T-helper 2 cell treated with Interferon-gamma antibody and Interleukin-4, amounts not matched to agents 5 μg/mL and 100 μg/mL, for 36 hours (primary cell): ENCODE results near the gene NLGN4X.

Experiments used
- DNase-seq: peaks from one replicate; pipeline ENCODE4 v3.0.0; 2021; ENCODE audit warnings: low spot score
- H3K27ac Mint-ChIP-seq: one replicate; pipeline ENCODE4 v1.8.0; 2021; ENCODE audit warnings: mild to moderate bottlenecking, mixed read lengths
- H3K27me3 Mint-ChIP-seq: one replicate; pipeline ENCODE4 v1.8.0; 2021; ENCODE audit warnings: low read depth, mixed read lengths
- H3K36me3 Mint-ChIP-seq: one replicate; pipeline ENCODE4 v1.8.0; 2021; ENCODE audit warnings: low read depth, mixed read lengths
- H3K4me1 Mint-ChIP-seq: one replicate; pipeline ENCODE4 v1.8.0; 2021; ENCODE audit warnings: low read depth, mixed read lengths
- H3K4me3 Mint-ChIP-seq: one replicate; pipeline ENCODE4 v1.8.0; 2022; ENCODE audit warnings: mild to moderate bottlenecking, moderate library complexity, mixed read lengths
- H3K9me3 Mint-ChIP-seq: one replicate; pipeline ENCODE4 v1.8.0; 2021; ENCODE audit warnings: mixed read lengths

Gene NLGN4X

DNA sequence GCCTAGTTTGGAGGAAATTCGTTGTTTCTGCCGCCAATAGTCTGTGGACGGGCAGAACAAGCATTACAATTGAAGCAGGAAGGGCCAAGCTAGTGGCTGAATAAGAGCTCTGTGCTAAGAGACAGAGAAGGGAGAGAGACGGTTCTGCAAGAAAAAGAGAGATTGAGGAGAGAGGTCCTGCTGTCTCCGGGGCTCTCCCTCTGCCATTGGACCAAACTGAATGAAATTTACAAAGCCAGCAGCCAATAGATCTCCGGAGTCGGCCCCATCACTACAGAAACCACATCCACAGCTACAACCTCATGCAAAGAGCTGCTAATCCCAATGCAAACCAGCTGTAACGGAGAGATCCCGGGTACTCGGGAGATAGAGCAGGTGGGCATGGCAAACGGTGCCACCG lies at the start of gene NLGN4X:
Gene NLGN4X (minus strand): TSS at position 148 of the 400 bp plus-strand sequence. CDS start 77,401 bp downstream, outside the sequence.
- Mint-ChIP-seq H3K9me3 (no peaks in the 10 kb centered on the region), H3K4me3 (no peak within 1 kb of the TSS), H3K4me1 (no peaks in the 10 kb centered on the region), H3K36me3 (no peaks in the 10 kb centered on the region), H3K27ac (no peak within 1 kb of the TSS), H3K27me3 (peaks cover 30% of the 10 kb centered on the region)
- DNase-seq = no peak

DNA sequence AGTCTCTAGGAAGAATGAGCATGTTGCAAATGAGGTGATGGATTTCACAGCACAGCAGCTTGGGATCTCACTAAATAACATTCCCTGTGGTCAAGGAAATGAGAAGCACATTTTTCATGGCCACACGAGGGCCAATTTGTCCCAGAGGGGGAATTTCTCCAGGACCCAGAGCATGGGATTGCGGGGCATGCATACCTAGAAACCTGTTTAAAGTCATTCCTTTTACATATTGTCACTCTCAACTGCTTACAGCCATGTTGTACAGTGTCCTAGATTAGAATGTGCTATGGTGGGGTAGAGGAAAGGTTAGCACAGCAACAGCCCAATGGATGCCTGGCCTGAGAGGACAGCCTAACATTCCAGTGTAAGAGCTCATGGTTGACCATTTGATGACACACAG lies 37.4 kb upstream of the NLGN4X start:
- no peaks in the 10 kb centered on the region for H3K9me3 Mint-ChIP-seq
- H3K4me3 Mint-ChIP-seq = no peak overlapping the region
- H3K27ac Mint-ChIP-seq = no peak overlapping the region
- no peaks in the 10 kb centered on the region for H3K36me3 Mint-ChIP-seq
- no peaks in the 10 kb centered on the region for H3K4me1 Mint-ChIP-seq
- H3K27me3 Mint-ChIP-seq = no peaks in the 10 kb centered on the region
- DNase-seq = no peak

DNA sequence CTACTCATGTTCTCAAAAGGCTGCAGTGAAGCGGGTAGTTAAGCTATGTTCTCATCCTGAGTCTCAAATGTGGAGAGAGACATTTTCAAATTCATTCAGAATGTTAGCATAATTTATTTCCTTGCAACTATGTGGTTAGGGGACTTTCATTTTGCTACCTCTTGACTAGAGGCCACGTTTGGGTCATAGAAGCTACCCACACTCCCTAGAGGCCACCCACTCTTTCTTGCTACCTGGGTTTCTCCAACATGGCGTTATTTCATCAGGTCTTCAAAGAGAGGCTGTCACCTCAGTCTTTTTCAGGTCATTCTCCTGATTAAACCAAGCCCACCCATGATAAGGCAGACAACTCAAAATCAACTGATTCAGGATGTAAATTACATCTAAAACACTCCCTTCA lies 34.3 kb upstream of the NLGN4X start:
- H3K36me3 Mint-ChIP-seq = no peaks in the 10 kb centered on the region
- no peak overlapping the region for H3K27ac Mint-ChIP-seq
- no peaks in the 10 kb centered on the region for H3K9me3 Mint-ChIP-seq
- DNase-seq = no peak
- H3K4me1 Mint-ChIP-seq = no peaks in the 10 kb centered on the region
- H3K4me3 Mint-ChIP-seq = no peak overlapping the region
- H3K27me3 Mint-ChIP-seq = no peaks in the 10 kb centered on the region

DNA sequence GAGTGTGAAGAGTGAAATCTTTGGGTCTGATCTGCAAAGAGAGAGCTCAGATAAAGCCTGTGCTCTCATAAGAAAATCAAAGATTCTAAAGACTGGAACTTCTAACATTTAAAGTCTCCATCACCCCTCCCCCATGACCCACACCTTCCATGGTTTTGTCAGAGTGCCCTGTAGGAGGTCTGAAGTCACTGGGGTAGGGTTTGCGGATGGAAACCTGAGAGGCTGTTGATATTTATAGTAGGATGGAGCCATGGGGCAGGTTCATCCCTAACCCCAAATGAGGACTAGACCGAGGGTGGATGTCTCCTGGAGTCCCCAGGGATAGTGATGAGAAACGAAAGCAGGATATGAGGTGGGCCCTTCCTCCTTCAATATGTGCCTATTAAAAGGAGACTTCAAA lies 28.4 kb upstream of the NLGN4X start:
- Mint-ChIP-seq H3K4me3 (no peak overlapping the region), H3K4me1 (no peaks in the 10 kb centered on the region), H3K36me3 (no peaks in the 10 kb centered on the region), H3K27ac (no peak overlapping the region), H3K27me3 (no peaks in the 10 kb centered on the region), H3K9me3 (no peaks in the 10 kb centered on the region)
- no peak for DNase-seq

DNA sequence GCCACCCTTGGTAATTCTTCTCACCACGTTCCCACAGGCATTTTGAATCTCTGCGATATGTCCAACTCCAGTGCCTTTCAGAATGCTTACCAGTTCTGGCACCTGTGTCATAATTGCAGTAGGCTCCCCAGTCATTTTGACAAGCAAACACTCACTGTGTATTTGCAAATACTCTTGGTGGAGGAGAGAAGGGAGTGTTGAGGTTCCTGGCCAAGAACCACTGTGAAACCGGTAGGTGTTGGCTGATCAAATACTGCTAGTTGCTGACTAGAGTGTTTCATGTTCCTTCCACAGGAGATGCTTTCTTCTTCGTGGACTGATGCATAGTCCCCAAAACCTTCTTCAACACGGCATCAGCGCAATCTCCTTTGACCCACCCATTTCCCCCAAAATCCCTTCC lies 16.0 kb upstream of the NLGN4X start:
- Mint-ChIP-seq H3K9me3 (no peaks in the 10 kb centered on the region), H3K27ac (no peak overlapping the region), H3K27me3 (no peaks in the 10 kb centered on the region), H3K36me3 (no peaks in the 10 kb centered on the region), H3K4me1 (no peaks in the 10 kb centered on the region), H3K4me3 (no peak overlapping the region)
- no peak for DNase-seq

DNA sequence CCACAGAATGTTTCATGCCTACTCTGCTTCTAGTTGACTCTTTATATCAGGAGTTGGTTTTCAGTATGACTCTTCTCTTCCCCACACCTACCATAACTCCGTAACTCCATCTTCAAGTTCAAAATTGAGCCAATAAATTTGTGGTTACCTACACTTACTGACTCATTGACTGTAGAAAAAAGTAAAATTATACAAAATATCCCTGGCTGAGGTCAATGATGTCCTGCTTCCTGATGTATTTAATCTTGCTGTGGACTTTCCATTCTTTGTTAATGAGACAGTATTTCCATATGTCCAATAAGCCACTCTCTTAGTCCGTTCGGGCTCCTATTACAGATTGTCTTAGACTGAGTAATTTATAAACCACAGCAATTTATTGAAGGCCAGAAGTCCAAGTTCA lies 9.9 kb upstream of the NLGN4X start:
- no peak for DNase-seq
- H3K4me1 Mint-ChIP-seq = no peaks in the 10 kb centered on the region
- no peak overlapping the region for H3K27ac Mint-ChIP-seq
- H3K27me3 Mint-ChIP-seq = no peaks in the 10 kb centered on the region
- H3K4me3 Mint-ChIP-seq = no peak overlapping the region
- H3K9me3 Mint-ChIP-seq = no peaks in the 10 kb centered on the region
- H3K36me3 Mint-ChIP-seq = no peaks in the 10 kb centered on the region

DNA sequence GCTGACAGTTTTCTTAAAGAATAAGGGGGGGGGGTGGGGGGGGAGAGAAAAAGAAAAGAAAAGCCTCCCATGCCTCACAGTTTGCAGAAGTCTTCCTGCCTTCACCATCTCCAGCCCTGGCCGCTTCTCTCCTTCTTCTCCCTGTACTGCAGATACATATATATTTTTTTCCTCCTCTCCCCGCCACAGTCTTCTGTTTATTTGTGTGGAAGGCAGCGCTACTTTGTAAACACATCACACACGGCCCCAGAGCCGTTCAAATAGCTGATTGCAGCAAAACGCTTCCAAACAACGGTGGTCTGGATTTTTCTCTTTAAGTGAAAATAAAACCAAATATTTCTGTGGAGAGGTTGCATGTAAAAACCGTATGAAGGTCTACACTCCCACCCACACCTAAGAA lies 732 bp downstream of the NLGN4X start:
- Mint-ChIP-seq H3K27ac (no peak overlapping the region), H3K27me3 (peaks cover 30% of the 10 kb centered on the region), H3K36me3 (no peaks in the 10 kb centered on the region), H3K9me3 (no peaks in the 10 kb centered on the region), H3K4me3 (no peak overlapping the region), H3K4me1 (no peaks in the 10 kb centered on the region)
- DNase-seq = no peak

DNA sequence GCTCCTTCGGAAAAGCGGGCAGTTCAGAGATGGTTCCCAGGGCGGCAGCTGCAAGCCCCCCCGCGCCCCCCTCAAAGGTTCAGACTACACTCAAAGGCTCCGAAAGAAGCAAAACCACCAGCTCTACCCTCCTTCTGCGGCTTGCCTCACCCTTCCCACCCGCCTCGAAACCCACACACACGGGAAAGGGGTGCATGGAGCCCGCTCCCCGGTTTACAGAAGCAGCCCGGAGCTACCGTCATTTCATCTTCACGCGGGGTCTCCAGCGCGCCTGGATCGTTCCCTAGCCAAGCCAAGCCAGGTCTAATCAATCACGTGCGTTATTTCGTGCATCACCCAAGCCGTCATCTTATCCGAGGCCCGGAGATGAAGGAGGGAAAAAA lies 1.2 kb downstream of the NLGN4X start:
- H3K27me3 Mint-ChIP-seq = peaks cover 30% of the 10 kb centered on the region
- no peak overlapping the region for H3K27ac Mint-ChIP-seq
- no peak for DNase-seq
- H3K4me3 Mint-ChIP-seq = no peak overlapping the region
- no peaks in the 10 kb centered on the region for H3K4me1 Mint-ChIP-seq
- H3K9me3 Mint-ChIP-seq = no peaks in the 10 kb centered on the region
- no peaks in the 10 kb centered on the region for H3K36me3 Mint-ChIP-seq

DNA sequence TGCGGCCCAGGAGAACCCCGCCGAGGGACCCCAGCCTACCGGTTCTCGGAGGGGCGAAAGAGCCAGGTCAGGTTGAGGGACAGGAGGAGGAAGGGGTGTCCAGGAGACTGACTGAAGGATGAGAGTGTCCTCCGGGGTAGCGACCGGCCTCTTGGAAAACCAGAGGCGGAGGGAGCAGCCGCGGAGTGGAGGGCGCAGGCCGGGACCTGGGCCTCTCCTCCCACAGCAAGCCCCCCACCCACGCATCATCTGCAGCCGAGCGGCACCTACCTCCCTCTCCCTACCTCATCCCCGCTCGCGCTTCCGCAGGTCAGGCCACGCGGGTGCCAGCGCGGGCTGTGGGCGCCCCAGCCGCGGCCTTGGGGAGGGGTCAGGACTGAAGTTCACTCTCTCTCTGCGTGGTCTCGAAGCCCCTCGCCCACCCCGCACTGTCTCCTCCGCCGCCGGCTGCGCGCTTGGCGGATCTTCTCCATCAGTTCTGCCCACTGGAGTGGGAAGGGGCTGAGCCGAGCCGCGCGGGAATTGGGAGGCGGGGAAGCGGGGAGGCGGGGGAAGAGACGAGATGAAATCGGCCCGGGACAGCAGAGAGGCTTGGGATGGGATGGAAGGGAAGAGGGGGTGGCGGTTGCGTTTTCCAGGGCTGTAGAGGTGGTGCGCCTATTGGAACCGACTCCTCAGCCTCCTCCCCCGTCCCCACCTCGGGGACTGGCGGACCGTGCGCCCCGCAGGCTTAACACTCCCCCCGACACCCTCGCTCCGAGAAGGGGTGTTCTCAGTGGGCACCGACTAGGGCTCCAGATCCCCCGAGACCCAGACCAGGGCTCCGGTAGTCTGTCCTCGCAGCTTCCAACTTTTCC lies 1.8 kb downstream of the NLGN4X start:
- no peak overlapping the region for H3K4me3 Mint-ChIP-seq
- H3K4me1 Mint-ChIP-seq = no peaks in the 10 kb centered on the region
- peaks cover 30% of the 10 kb centered on the region for H3K27me3 Mint-ChIP-seq
- H3K9me3 Mint-ChIP-seq = no peaks in the 10 kb centered on the region
- H3K36me3 Mint-ChIP-seq = no peaks in the 10 kb centered on the region
- no peak for DNase-seq
- H3K27ac Mint-ChIP-seq = no peak overlapping the region

DNA sequence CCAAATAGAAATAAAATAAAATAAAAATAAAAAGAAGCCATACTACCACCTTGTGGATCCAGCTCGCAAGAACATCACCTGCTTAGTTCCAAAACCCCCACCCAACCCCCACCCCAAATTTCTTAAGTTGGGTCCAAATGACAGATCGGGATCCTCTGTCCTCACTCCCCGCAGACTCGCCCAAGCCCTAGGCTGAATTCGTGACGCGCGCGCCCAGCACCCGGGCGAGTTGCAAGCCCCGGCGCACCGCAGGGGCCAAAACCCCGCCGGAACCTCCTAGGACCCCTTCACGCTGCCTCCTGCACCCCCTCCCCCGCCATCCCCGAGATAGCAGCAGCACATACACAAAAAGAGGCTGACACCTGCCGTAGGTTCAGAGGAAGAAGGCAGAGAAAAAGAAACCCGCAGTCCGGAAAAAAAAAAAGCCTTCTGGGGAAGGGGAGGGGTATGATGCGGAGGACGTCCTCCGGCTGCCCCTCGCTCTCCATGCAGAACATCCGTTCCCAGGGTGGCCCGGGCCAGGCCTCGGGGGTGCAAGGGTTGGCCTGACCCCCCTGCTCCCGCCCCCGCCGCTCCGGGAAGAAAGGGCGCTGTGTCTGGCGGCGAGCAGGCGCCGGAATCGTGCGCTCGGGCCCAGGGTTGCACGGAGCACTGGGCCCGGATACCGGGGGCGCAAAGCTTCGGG lies 2.6 kb downstream of the NLGN4X start:
- Mint-ChIP-seq H3K4me3 (no peak overlapping the region), H3K4me1 (no peaks in the 10 kb centered on the region)
- DNase-seq = no peak

DNA sequence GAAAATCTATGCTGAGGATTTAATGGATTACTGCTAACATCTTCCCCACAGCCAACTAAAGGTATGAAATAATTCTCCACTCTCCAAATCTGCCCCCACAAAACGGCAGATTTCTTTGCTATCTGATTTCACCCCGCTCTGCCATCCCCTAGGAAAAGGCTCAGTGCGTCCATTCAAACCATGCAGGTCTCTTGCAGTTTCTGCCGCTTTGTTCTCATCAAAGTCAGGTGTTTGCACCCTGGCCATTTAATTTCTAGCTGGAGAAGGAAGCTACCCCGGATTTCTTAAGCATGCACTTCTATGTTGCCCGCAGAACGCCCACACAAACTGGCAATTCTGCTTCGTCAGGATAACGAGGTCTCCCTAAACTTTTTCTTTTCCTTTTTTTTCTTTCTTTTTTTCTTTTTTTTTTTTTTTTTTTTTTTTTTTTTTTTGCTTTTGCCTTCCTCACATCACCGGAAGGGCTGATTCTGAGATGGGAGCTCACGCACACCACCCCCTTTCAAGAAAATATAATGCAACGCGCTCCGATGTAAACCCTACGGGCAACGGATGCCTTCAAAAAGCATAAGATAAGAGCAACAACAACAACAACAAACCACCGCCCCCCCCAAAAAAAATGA lies 3.3 kb downstream of the NLGN4X start:
- H3K27me3 Mint-ChIP-seq = peaks cover 27% of the 10 kb centered on the region
- no peak for DNase-seq
- no peak overlapping the region for H3K4me3 Mint-ChIP-seq
- H3K4me1 Mint-ChIP-seq = no peaks in the 10 kb centered on the region
- H3K36me3 Mint-ChIP-seq = no peaks in the 10 kb centered on the region
- H3K9me3 Mint-ChIP-seq = no peaks in the 10 kb centered on the region
- H3K27ac Mint-ChIP-seq = no peak overlapping the region

More for the DNA sequence above, 2.6 kb downstream of the NLGN4X start:
- Mint-ChIP-seq H3K27me3 (peaks cover 30% of the 10 kb centered on the region), H3K9me3 (no peaks in the 10 kb centered on the region), H3K36me3 (no peaks in the 10 kb centered on the region), H3K27ac (no peak overlapping the region)

DNA sequence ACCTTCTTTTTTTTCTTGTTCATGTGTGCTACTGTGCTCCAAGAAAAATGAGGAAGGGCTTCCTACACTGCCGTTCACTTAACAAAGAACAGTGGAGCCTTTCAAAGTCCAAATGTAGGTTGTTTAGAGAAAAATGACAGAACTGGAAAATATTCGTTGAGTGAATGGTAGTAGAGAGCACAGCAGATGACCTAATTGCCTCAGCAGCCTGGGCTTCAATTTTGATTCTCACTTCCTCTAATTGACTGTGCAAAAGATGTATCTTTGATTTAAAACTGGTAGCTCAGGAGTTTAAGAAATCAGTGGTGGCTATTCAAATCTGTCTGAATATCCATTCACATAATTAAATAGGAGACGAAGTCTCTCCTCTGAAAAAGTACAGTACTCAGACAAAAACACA lies 5.2 kb downstream of the NLGN4X start:
- no peak overlapping the region for H3K4me3 Mint-ChIP-seq
- no peaks in the 10 kb centered on the region for H3K4me1 Mint-ChIP-seq
- H3K36me3 Mint-ChIP-seq = no peaks in the 10 kb centered on the region
- no peak overlapping the region for H3K27ac Mint-ChIP-seq
- peaks cover 16% of the 10 kb centered on the region for H3K27me3 Mint-ChIP-seq
- no peaks in the 10 kb centered on the region for H3K9me3 Mint-ChIP-seq
- DNase-seq = no peak

DNA sequence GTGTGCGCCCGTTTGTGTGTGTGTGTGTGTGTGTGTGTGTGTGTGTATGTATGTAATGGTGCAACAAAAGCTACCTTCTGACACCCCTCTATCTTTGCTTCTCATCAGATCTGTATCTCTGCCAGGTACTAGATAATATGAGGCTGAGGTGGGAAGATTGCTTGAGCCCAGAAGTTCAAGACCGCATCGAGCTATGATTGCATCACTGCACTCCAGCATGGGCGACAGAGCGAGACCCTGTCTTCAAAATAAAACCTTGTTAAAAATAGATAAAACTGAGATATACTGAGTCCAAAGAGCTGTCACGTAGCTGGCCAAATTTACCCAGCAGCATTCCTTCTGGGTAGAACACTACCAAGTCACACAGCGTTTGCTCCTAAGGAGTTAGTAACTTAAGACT lies 18.4 kb downstream of the NLGN4X start:
- H3K4me1 Mint-ChIP-seq = no peaks in the 10 kb centered on the region
- H3K36me3 Mint-ChIP-seq = no peaks in the 10 kb centered on the region
- H3K27me3 Mint-ChIP-seq = no peaks in the 10 kb centered on the region
- H3K4me3 Mint-ChIP-seq = no peak overlapping the region
- DNase-seq = no peak
- H3K27ac Mint-ChIP-seq = no peak overlapping the region
- no peaks in the 10 kb centered on the region for H3K9me3 Mint-ChIP-seq

DNA sequence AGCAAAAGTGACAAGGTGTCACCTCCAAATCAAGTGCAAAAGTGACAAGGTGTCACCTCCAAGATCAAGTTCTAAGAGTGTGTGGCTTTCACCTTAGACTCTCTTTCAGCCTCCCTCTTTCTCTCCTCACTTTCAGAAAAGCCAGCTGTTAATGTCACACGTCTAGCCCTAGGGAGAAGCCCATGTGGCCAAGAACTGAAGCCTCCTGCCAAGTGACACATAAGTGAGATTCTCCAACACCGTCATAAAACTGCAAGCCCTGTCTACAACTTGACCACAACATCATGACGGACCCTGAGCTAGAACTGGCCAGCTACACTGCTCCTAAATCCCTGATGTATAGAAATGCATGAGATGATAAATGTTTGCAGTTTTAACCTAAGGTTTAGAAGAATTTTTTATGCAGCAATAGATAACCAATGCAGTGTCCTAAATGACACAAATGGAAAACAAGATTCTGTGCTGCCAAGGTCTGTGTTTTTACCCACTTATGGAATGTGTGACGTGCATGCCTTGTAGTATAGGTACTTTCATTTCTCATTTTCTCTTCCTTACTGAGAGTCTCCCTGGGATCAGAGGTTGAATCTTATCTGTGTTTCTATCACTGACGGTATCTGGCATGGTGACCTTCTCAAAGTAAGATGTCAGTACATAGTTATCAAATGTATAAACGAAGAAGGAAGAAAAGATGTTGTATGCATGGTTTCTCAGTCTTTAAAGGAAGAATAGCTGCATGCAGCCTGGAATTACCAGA lies 25.0 kb downstream of the NLGN4X start:
- Mint-ChIP-seq H3K4me3 (no peak overlapping the region), H3K9me3 (no peaks in the 10 kb centered on the region), H3K4me1 (no peaks in the 10 kb centered on the region), H3K27ac (no peak overlapping the region), H3K27me3 (no peaks in the 10 kb centered on the region), H3K36me3 (no peaks in the 10 kb centered on the region)
- DNase-seq = no peak
